OCI-LY7 (cell line): ENCODE measurements around the gene AHSA1. TPM values are rescaled to one million over a fixed set of nuclear protein-coding genes. Genes with fewer than 3 reads are reported as not detected.

Experiments
- BruUV-seq: library from RNA; stranded (reverse); fragments of 400-500 nt; replicated peaks from 2 replicates; lab custom pipeline; 2021; lab: Mats Ljungman, UMichigan
- CTCF ChIA-PET: fragments of 300-600 bp; sonication (Branson Sonifier 250); formaldehyde crosslinking; loops from one replicate; lab custom pipeline; 2022; ENCODE audit warnings: antibody characterized with exemption; ENCODE audit not compliant: unreplicated experiment; lab: Charles Lee
- POLR2A ChIA-PET: fragments of 300-600 bp; sonication (Branson Sonifier 250); formaldehyde crosslinking; loops from one replicate; lab custom pipeline; 2022; ENCODE audit warnings: antibody characterized with exemption; lab: Charles Lee
- DNase-seq: peaks from one replicate; pipeline ENCODE4 v3.0.0-alpha.2; 2015; ENCODE audit warnings: low spot score
- H2AFZ ChIP-seq: fragments of 200-600 bp; sonication (generic), shearing (Covaris generic); 2 replicates; pipeline ENCODE4 v1.6.1; 2014; ENCODE audit warnings: mild to moderate bottlenecking, antibody characterized with exemption, low read length, moderate library complexity
- H3K27ac ChIP-seq: fragments of 200-600 bp; sonication (generic); 2 replicates; pipeline ENCODE4 v1.5.1; 2014; ENCODE audit warnings: mixed run types, low read depth, mild to moderate bottlenecking, moderate library complexity, low read length, inconsistent platforms; ENCODE audit not compliant: poor library complexity, severe bottlenecking
- H3K36me3 ChIP-seq: fragments of 200-600 bp; sonication (generic); 2 replicates; pipeline ENCODE4 v1.6.1; 2014; ENCODE audit warnings: mild to moderate bottlenecking, antibody characterized with exemption, low read length, moderate library complexity, mixed read lengths; ENCODE audit not compliant: insufficient read depth
- H3K4me1 ChIP-seq: fragments of 200-600 bp; sonication (generic); 2 replicates; pipeline ENCODE4 v1.5.1; 2014; ENCODE audit warnings: mild to moderate bottlenecking, low read length; ENCODE audit not compliant: insufficient read depth, poor library complexity, severe bottlenecking
- H3K4me2 ChIP-seq: fragments of 200-600 bp; sonication (generic); 2 replicates; pipeline ENCODE4 v1.6.1; 2014; ENCODE audit warnings: mild to moderate bottlenecking, low read length
- H3K4me3 ChIP-seq: fragments of 200-600 bp; sonication (generic); 2 replicates; pipeline ENCODE4 v1.5.1; 2014; ENCODE audit warnings: mild to moderate bottlenecking, low read depth, low read length; ENCODE audit not compliant: poor library complexity, severe bottlenecking
- H3K79me2 ChIP-seq: fragments of 200-600 bp; sonication (generic); 2 replicates; pipeline ENCODE4 v1.6.1; 2016; ENCODE audit warnings: low read depth, mild to moderate bottlenecking, low read length, moderate library complexity, mixed read lengths; ENCODE audit not compliant: insufficient read depth
- H3K9me2 ChIP-seq: fragments of 200-600 bp; sonication (generic); 2 replicates; pipeline ENCODE4 v1.6.1; 2016; ENCODE audit warnings: mild to moderate bottlenecking, low read length, mixed read lengths; ENCODE audit not compliant: insufficient read depth
- H3K9me3 ChIP-seq: fragments of 200-600 bp; sonication (generic); 2 replicates; pipeline ENCODE4 v1.6.1; 2014; ENCODE audit warnings: mild to moderate bottlenecking, mixed run types, low read length, mixed read lengths
- H4K20me1 ChIP-seq: fragments of 200-600 bp; sonication (generic); 2 replicates; pipeline ENCODE4 v1.6.1; 2014; ENCODE audit warnings: mild to moderate bottlenecking, antibody characterized with exemption, low read length, moderate library complexity, mixed read lengths; ENCODE audit not compliant: insufficient read depth
- EZH2phosphoT487 ChIP-seq: fragments of 200-600 bp; sonication (generic); IDR thresholded peaks from 2 replicates; pipeline ENCODE4 v1.6.1; 2018; ENCODE audit warnings: low read depth, borderline replicate concordance, mild to moderate bottlenecking, mixed run types, antibody characterized with exemption, low read length, moderate library complexity, mixed read lengths
- intact Hi-C: fragments of 100-400 bp; cut with micrococcal nuclease; formaldehyde crosslinking; loops from one replicate; pipeline ENCODE4 v1.10.0; 2022; ENCODE audit not compliant: unreplicated experiment
- small RNA-seq: library from RNA; depleted of rRNA; stranded (forward); fragments of <200 nt; gene quantifications from one replicate; pipeline ENCODE3, GENCODE V24; 2014
- total RNA-seq, 2 experiments: library from RNA; depleted of rRNA in 1 of 2; stranded (reverse); fragments of >200 nt in 1 of 2; shearing (Covaris generic) in 1 of 2; gene quantifications; 2 replicates each; pipeline ENCODE4 v1.2.3, GENCODE V29; 2014 to 2022
- TF ChIP-seq, protein P1 (sequence below): fragments of 200-600 bp; sonication (generic); conservative IDR thresholded peaks from 2 replicates; pipeline ENCODE4 v1.5.1; 2014; ENCODE audit warnings: mild to moderate bottlenecking, antibody characterized with exemption, low read length, moderate library complexity, mixed read lengths

Gene AHSA1
- total RNA-seq, 2 experiments from 2014 or later = 182 to 269 TPM

GRCh38 chr14:77516126-77516525 lies 58.2 kb downstream of the AHSA1 start:
- Histone ChIP-seq H3K4me2 (no peak overlapping the region), H3K9me2 (no peaks in the 10 kb centered on the region), H3K27ac (no peak overlapping the region), H2AFZ (no peak overlapping the region), H3K79me2 (no peaks in the 10 kb centered on the region), H4K20me1 (no peaks in the 10 kb centered on the region), H3K36me3 (peaks cover 82% of the 10 kb centered on the region), H3K9me3 (no peaks in the 10 kb centered on the region), H3K4me1 (no peaks in the 10 kb centered on the region), H3K4me3 (no peak overlapping the region)
- ChIA-PET POLR2A (interaction anchor here (0.6 to 1.0 kb wide), 5 partner anchors 26 to 511 kb away, joined by 3 read pairs; no protein-coding TSS in a partner anchor), CTCF (no interaction called here)
- no peak for DNase-seq
- intact Hi-C loops = no loop called here
- BruUV-seq = no TSS peak
- no peak for TF ChIP-seq EZH2phosphoT487
- TF ChIP-seq, protein P1, sequence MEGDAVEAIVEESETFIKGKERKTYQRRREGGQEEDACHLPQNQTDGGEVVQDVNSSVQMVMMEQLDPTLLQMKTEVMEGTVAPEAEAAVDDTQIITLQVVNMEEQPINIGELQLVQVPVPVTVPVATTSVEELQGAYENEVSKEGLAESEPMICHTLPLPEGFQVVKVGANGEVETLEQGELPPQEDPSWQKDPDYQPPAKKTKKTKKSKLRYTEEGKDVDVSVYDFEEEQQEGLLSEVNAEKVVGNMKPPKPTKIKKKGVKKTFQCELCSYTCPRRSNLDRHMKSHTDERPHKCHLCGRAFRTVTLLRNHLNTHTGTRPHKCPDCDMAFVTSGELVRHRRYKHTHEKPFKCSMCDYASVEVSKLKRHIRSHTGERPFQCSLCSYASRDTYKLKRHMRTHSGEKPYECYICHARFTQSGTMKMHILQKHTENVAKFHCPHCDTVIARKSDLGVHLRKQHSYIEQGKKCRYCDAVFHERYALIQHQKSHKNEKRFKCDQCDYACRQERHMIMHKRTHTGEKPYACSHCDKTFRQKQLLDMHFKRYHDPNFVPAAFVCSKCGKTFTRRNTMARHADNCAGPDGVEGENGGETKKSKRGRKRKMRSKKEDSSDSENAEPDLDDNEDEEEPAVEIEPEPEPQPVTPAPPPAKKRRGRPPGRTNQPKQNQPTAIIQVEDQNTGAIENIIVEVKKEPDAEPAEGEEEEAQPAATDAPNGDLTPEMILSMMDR = no peak

Small RNA genes lying within 50 kb of the gene (small RNA-seq; reads per million reads assigned to genes)
- not detected for gene RF00404

Other genes starting within 250 kb of the AHSA1 start
- not detected in 2 replicates for gene NGB, start 186.9 kb upstream of the AHSA1 start, total RNA-seq (2014; rRNA removed; shearing (Covaris generic))
- gene NGB, start 186.9 kb upstream of the AHSA1 start, total RNA-seq (2022) = not detected in 2 replicates
- 5.9 and 8.2 TPM in 2 replicates for gene POMT2, start 137.2 kb upstream of the AHSA1 start, total RNA-seq (2014; rRNA removed; shearing (Covaris generic))
- gene POMT2, start 137.2 kb upstream of the AHSA1 start, total RNA-seq (2022) = 28.3 and 31.4 TPM in 2 replicates
- gene GSTZ1, start 137.1 kb upstream of the AHSA1 start, total RNA-seq (2014; rRNA removed; shearing (Covaris generic)) = 39.9 and 43.0 TPM in 2 replicates
- 53.6 and 55.6 TPM in 2 replicates for gene GSTZ1, start 137.1 kb upstream of the AHSA1 start, total RNA-seq (2022)
- 19.5 and 21.9 TPM in 2 replicates for gene TMED8, start 81.0 kb upstream of the AHSA1 start, total RNA-seq (2014; rRNA removed; shearing (Covaris generic))
- gene TMED8, start 81.0 kb upstream of the AHSA1 start, total RNA-seq (2022) = 45.4 and 46.2 TPM in 2 replicates
- 1.1 and 1.6 TPM in 2 replicates for gene SAMD15, start 80.7 kb upstream of the AHSA1 start, total RNA-seq (2014; rRNA removed; shearing (Covaris generic))
- gene SAMD15, start 80.7 kb upstream of the AHSA1 start, total RNA-seq (2022) = 0.70 and 2.0 TPM in 2 replicates
- gene NOXRED1, start 34.6 kb upstream of the AHSA1 start, total RNA-seq (2014; rRNA removed; shearing (Covaris generic)) = 0.38 TPM in 1 of 2 replicates, not detected in the other
- gene NOXRED1, start 34.6 kb upstream of the AHSA1 start, total RNA-seq (2022) = 0.50 and 0.74 TPM in 2 replicates
- 11.4 and 13.3 TPM in 2 replicates for gene VIPAS39, start 492 bp upstream of the AHSA1 start, total RNA-seq (2014; rRNA removed; shearing (Covaris generic))
- 20.4 and 21.1 TPM in 2 replicates for gene VIPAS39, start 492 bp upstream of the AHSA1 start, total RNA-seq (2022)
- not detected in 2 replicates for gene ISM2, start 40.7 kb downstream of the AHSA1 start, total RNA-seq (2014; rRNA removed; shearing (Covaris generic))
- gene ISM2, start 40.7 kb downstream of the AHSA1 start, total RNA-seq (2022) = not detected in 2 replicates
- 14.7 and 19.6 TPM in 2 replicates for gene SPTLC2, start 158.5 kb downstream of the AHSA1 start, total RNA-seq (2014; rRNA removed; shearing (Covaris generic))
- 36.8 and 45.1 TPM in 2 replicates for gene SPTLC2, start 158.5 kb downstream of the AHSA1 start, total RNA-seq (2022)
- 10.0 and 12.6 TPM in 2 replicates for gene ALKBH1, start 249.9 kb downstream of the AHSA1 start, total RNA-seq (2014; rRNA removed; shearing (Covaris generic))
- 16.2 and 19.4 TPM in 2 replicates for gene ALKBH1, start 249.9 kb downstream of the AHSA1 start, total RNA-seq (2022)